Stomach (tissue), 9 donors: Measurements from ENCODE around the gene RINT1. TPM values are rescaled to one million over a fixed set of nuclear protein-coding genes. Genes with fewer than 3 reads are reported as not detected.
"Not testable (repeated sequence)": the region's sequence is repeated elsewhere in the genome, so short reads cannot be mapped to it uniquely, and the experiment has no call there.

Source experiments
- DNase-seq, 2 donors: peaks; one replicate each; pipeline versions ENCODE4 v3.0.0 to v3.0.0-alpha.2; 2013 to 2019
- H3K27ac ChIP-seq, 5 donors: fragments of 200-600 bp in 4 of 5; sonication (generic) in 4 of 5; one replicate each; pipeline ENCODE4 v1.5.1; 2013 to 2019; ENCODE audit warnings: mild to moderate bottlenecking in 1 of 5, moderate library complexity in 1 of 5
- H3K27me3 ChIP-seq, 3 donors: fragments of 200-600 bp; sonication (generic); one replicate each; pipeline ENCODE4 v1.5.1; 2017 to 2019; ENCODE audit warnings: mixed run types in 1 of 3
- H3K36me3 ChIP-seq, 4 donors: fragments of 200-600 bp; sonication (generic); 1 replicate in 3 of 4; 2 replicates in 1 of 4; pipeline ENCODE4 v1.5.1; 2016 to 2019
- H3K4me1 ChIP-seq, 4 donors: fragments of 200-600 bp; sonication (generic); one replicate each; pipeline ENCODE4 v1.5.1; 2016 to 2019
- H3K4me3 ChIP-seq, 4 donors: fragments of 200-600 bp; sonication (generic) in 3 of 4; one replicate each; pipeline ENCODE4 v1.5.1; 2016 to 2019; ENCODE audit warnings: mild to moderate bottlenecking in 1 of 4
- H3K9me3 ChIP-seq, 4 donors: fragments of 200-600 bp; sonication (generic); one replicate each; pipeline ENCODE4 v1.5.1; 2016 to 2019
- CTCF ChIP-seq, 7 experiments: fragments of 450-650 bp in 4 of 7; fragments of 200-600 bp in 3 of 7; sonication (generic) in 3 of 7; IDR thresholded peaks; one replicate each; pipeline ENCODE4 v1.5.1; 2016 to 2019; ENCODE audit warnings: antibody characterized with exemption in 7 of 7, control low read depth in 2 of 7, mild to moderate bottlenecking in 1 of 7
- EP300 ChIP-seq: sonication (generic); formaldehyde crosslinking; IDR thresholded peaks from one replicate; pipeline ENCODE4 v1.6.1; 2017; ENCODE audit warnings: antibody characterized with exemption
- POLR2A ChIP-seq, 4 donors: fragments of 450-650 bp; IDR thresholded peaks; one replicate each; pipeline ENCODE4 v1.6.1; 2016; ENCODE audit warnings: antibody characterized with exemption in 4 of 4, control low read depth in 2 of 4, mild to moderate bottlenecking in 1 of 4, moderate library complexity in 1 of 4
- POLR2AphosphoS5 ChIP-seq, 3 donors: sonication (generic); formaldehyde crosslinking; IDR thresholded peaks; one replicate each; pipeline ENCODE4 v1.6.1; 2016; ENCODE audit warnings: antibody characterized with exemption in 3 of 3
- WGBS, 5 donors: extraction: QIAGEN DNeasy Blood & Tissue Kit in 3 of 5; methylation state at CpG; one replicate each; pipeline versions ENCODE4 v1.1.5 to v1.1.7; 2013 to 2018; 5-methylcytosine and 5-hydroxymethylcytosine counted together
- intact Hi-C: fragments of 100-400 bp; cut with DNase I; formaldehyde crosslinking; loops from one replicate; pipeline ENCODE4 v1.15.1; 2023; ENCODE audit warnings: low total_unique reads
- polyA plus RNA-seq, 3 donors: library from polyadenylated mRNA; stranded (reverse); fragments of 200-250 nt; gene quantifications; one replicate each; pipeline ENCODE4 v1.2.3, GENCODE V29; 2013
- total RNA-seq, 5 donors: library from RNA; depleted of rRNA; stranded (reverse); fragments of >200 nt; gene quantifications; one replicate each; pipeline versions ENCODE4 v1.1.0 to v1.2.3, GENCODE V29; 2014 to 2016
- donor health status: healthy with polysubstance abuse.
- donor health status: Bipolar disorder and iron deficiency.
- donor health status: healthy.

RINT1 gene
- total and polyA plus RNA-seq, 8 donors: 4.9 to 79.4 (median 10.0) TPM

GRCh38 chr7:105502173-105502572 lies 29.8 kb upstream of the RINT1 start:
- Histone ChIP-seq H3K27me3 (no peaks in the 10 kb centered on the region), H3K36me3 (peaks cover 12 to 75% (median 65%) of the 10 kb centered on the region in 4 donors), H3K4me1 (peaks cover 0 to 3% (median 1%) of the 10 kb centered on the region in 4 donors), H3K9me3 (no peaks in the 10 kb centered on the region), H3K4me3 (no peak overlapping the region), H3K27ac (no peak overlapping the region)
- DNase-seq: no peak
- 95 to 97% (median 96%) methylated on average over 9 of the region's 9 CpGs for WGBS, 5 donors
- intact Hi-C loops: no loop called here
- no peak for TF ChIP-seq POLR2AphosphoS5 (IDR thresholded peaks at IDR 0.05)
- TF ChIP-seq CTCF (IDR thresholded peaks at IDR 0.05): no peak
- TF ChIP-seq EP300: no peak
- no peak for TF ChIP-seq POLR2A (IDR thresholded peaks at IDR 0.05)

GRCh38 chr7:105512415-105512814 lies 19.6 kb upstream of the RINT1 start:
- TF ChIP-seq POLR2AphosphoS5 (IDR thresholded peaks at IDR 0.05) (no peak), POLR2A (IDR thresholded peaks at IDR 0.05) (no peak), EP300 (no peak), CTCF (IDR thresholded peaks at IDR 0.05) (no peak)
- DNase-seq: no peak
- Histone ChIP-seq H3K9me3 (no peaks in the 10 kb centered on the region), H3K36me3 (peaks cover 3 to 15% (median 11%) of the 10 kb centered on the region in 4 donors), H3K27me3 (no peaks in the 10 kb centered on the region), H3K4me3 (no peak overlapping the region), H3K27ac (no peak overlapping the region), H3K4me1 (no peaks in the 10 kb centered on the region)
- intact Hi-C loops: no loop called here
- WGBS, 5 donors: 59 to 79% (median 72%) methylated on average over 4 of the region's 4 CpGs

- Histone ChIP-seq H3K4me3 (no peak overlapping the region), H3K4me1 (no peaks in the 10 kb centered on the region), H3K9me3 (no peaks in the 10 kb centered on the region), H3K27me3 (no peaks in the 10 kb centered on the region), H3K36me3 (peaks cover 0 to 8% (median 5%) of the 10 kb centered on the region in 4 donors), H3K27ac (no peak overlapping the region)
- intact Hi-C loops: no loop called here
- TF ChIP-seq EP300 (no peak), POLR2A (IDR thresholded peaks at IDR 0.05) (no peak), CTCF (IDR thresholded peaks at IDR 0.05) (no peak), POLR2AphosphoS5 (IDR thresholded peaks at IDR 0.05) (no peak)
- no peak for DNase-seq
- WGBS, 5 donors: 73 to 93% (median 86%) methylated on average over 4 of the region's 4 CpGs
Measured at GRCh38 chr7:105512926-105513526, 19.0 kb upstream of the RINT1 start.

GRCh38 chr7:105515610-105516009 lies 16.4 kb upstream of the RINT1 start:
- H3K4me3 ChIP-seq, H3K27ac ChIP-seq, H3K36me3 ChIP-seq, DNase-seq, H3K4me1 ChIP-seq, H3K9me3 ChIP-seq, H3K27me3 ChIP-seq, intact Hi-C loops: not testable (repeated sequence)
- WGBS, 5 donors: 94 to 98% (median 97%) methylated on average over 7 of the region's 7 CpGs

- intact Hi-C loops: no loop called here
- Histone ChIP-seq H3K9me3 (no peaks in the 10 kb centered on the region), H3K4me1 (peaks cover 13 to 21% (median 18%) of the 10 kb centered on the region in 4 donors), H3K4me3 (no peak overlapping the region), H3K27me3 (no peaks in the 10 kb centered on the region), H3K36me3 (peaks cover 0 to 4% (median 2%) of the 10 kb centered on the region in 4 donors), H3K27ac (no peak overlapping the region)
- TF ChIP-seq POLR2A (IDR thresholded peaks at IDR 0.05) (no peak), EP300 (no peak), CTCF (IDR thresholded peaks at IDR 0.05) (no peak), POLR2AphosphoS5 (IDR thresholded peaks at IDR 0.05) (no peak)
- no peak for DNase-seq
- 91 to 97% (median 92%) methylated on average over 6 of the region's 6 CpGs for WGBS, 5 donors
Measured at GRCh38 chr7:105519353-105519752, 12.6 kb upstream of the RINT1 start.

- DNase-seq, H3K9me3 ChIP-seq, intact Hi-C loops, H3K36me3 ChIP-seq, H3K27me3 ChIP-seq: not testable (repeated sequence)
- H3K27ac ChIP-seq: peak overlapping the region in 1 of 5 donors; percentile 91
- peaks cover 13 to 21% (median 18%) of the 10 kb centered on the region in 4 donors for H3K4me1 ChIP-seq
- peak overlapping the region in 3 of 4 donors; percentile 81 to 90 (median 84) for H3K4me3 ChIP-seq
- 91 to 94% (median 93%) methylated on average over 7 of the region's 7 CpGs for WGBS, 5 donors
Measured at GRCh38 chr7:105520620-105521019, 11.4 kb upstream of the RINT1 start.
